Activated T-helper 1 cell treated with anti-CD3 and anti-CD28 coated beads, Interleukin-12 subunit alpha, Interleukin-12 subunit beta, Interleukin-2, Interleukin-4 antibody, amounts not matched to agents 30 ng/mL and 10 ng/mL and 1 ng/mL, durations not matched to agents 14 hours and 24 hours and 36 hours (primary cell): Measurements from ENCODE around the gene AMZ1. TPM values are rescaled to one million over a fixed set of nuclear protein-coding genes. Genes with fewer than 3 reads are reported as not detected.

Source experiments
- DNase-seq: peaks from one replicate; pipeline ENCODE4 v3.0.0; 2021; ENCODE audit warnings: low spot score
- H3K27ac Mint-ChIP-seq: one replicate; pipeline ENCODE4 v1.8.0; 2021; ENCODE audit warnings: mild to moderate bottlenecking, mixed read lengths
- H3K27me3 Mint-ChIP-seq: one replicate; pipeline ENCODE4 v1.8.0; 2022; ENCODE audit warnings: mild to moderate bottlenecking, moderate library complexity, mixed read lengths; ENCODE audit not compliant: insufficient read depth
- H3K36me3 Mint-ChIP-seq: one replicate; pipeline ENCODE4 v1.8.0; 2021; ENCODE audit warnings: low read depth, mixed read lengths
- H3K4me1 Mint-ChIP-seq: one replicate; pipeline ENCODE4 v1.8.0; 2021; ENCODE audit warnings: low read depth, mixed read lengths
- H3K4me3 Mint-ChIP-seq: one replicate; pipeline ENCODE4 v1.8.0; 2021; ENCODE audit warnings: mild to moderate bottlenecking, moderate library complexity, mixed read lengths
- H3K9me3 Mint-ChIP-seq: one replicate; pipeline ENCODE4 v1.8.0; 2021; ENCODE audit warnings: mixed read lengths
- intact Hi-C: fragments of 100-400 bp; cut with micrococcal nuclease; formaldehyde crosslinking; loops from one replicate; pipeline ENCODE4 v1.15.1; 2024
- total RNA-seq: library from RNA; stranded (reverse); gene quantifications from 2 replicates; pipeline ENCODE4 v1.2.3, GENCODE V29; 2022

Gene AMZ1
- total RNA-seq, 1 donor from 2014 or later: 0.05 TPM

DNA sequence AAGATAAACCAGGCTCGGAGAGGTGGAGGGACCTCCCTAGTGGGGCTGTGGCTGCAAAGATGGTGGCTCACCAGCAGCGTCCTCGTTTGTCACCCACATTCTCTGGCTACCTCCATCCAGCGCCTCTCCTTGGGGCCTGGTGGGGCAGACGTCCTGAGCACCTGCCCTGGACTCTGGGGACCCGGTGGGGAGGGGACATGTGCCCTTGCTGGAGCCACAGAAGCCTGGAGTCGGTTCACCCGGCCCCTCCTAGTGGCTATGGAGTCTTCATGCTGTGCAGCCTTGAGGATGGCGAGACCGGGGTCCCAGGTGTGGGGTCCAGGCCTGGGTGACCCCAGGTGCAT, 41.7 kb upstream of the AMZ1 start:
- intact Hi-C loops: no loop called here

DNA sequence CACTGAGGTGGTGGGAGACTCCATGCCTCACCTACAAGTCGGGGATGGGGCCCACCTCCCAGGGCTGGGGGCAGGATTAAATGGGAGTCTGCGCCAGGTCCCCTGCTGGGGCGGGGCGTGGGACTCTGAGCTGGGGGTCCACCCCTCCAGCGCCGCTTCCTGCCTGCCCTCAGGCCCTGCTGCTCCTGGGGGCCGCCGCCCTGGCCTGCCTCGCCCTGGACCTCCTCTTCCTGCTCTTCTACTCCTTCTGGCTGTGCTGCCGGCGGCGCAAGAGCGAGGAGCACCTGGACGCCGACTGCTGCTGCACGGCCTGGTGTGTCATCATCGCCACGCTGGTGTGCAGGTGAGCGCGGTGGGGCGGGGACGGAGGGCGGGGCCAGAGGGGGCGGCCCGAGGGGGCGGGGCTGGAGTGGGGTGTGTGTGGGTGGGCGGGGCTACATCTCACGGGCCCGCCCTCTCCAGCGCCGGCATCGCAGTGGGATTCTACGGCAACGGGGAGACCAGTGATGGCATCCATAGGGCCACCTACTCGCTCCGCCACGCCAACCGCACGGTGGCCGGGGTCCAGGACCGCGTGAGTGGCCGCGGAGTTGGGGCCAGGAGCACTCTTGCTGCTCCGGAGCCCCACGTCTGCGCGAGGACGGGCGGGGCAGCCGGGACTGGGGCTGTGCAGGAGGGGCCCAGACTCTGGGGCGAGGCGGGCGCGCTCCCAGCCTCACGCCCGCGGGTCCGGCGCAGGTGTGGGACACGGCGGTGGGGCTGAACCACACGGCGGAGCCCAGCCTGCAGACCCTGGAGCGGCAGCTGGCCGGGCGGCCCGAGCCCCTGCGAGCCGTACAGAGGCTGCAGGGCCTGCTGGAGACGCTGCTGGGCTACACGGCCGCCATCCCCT, 41.1 kb upstream of the AMZ1 start:
- Mint-ChIP-seq H3K4me1 (peaks cover 11% of the 10 kb centered on the region), H3K27me3 (no peaks in the 10 kb centered on the region), H3K27ac (no peak overlapping the region), H3K9me3 (no peaks in the 10 kb centered on the region), H3K4me3 (no peak overlapping the region), H3K36me3 (no peaks in the 10 kb centered on the region)
- intact Hi-C loops: no loop called here
- DNase-seq: no peak

More for the DNA sequence above, 41.7 kb upstream of the AMZ1 start:
- no peaks in the 10 kb centered on the region for H3K9me3 Mint-ChIP-seq
- DNase-seq: no peak
- no peaks in the 10 kb centered on the region for H3K27me3 Mint-ChIP-seq
- no peak overlapping the region for H3K4me3 Mint-ChIP-seq
- H3K36me3 Mint-ChIP-seq: no peaks in the 10 kb centered on the region
- no peak overlapping the region for H3K27ac Mint-ChIP-seq
- H3K4me1 Mint-ChIP-seq: peaks cover 11% of the 10 kb centered on the region

DNA sequence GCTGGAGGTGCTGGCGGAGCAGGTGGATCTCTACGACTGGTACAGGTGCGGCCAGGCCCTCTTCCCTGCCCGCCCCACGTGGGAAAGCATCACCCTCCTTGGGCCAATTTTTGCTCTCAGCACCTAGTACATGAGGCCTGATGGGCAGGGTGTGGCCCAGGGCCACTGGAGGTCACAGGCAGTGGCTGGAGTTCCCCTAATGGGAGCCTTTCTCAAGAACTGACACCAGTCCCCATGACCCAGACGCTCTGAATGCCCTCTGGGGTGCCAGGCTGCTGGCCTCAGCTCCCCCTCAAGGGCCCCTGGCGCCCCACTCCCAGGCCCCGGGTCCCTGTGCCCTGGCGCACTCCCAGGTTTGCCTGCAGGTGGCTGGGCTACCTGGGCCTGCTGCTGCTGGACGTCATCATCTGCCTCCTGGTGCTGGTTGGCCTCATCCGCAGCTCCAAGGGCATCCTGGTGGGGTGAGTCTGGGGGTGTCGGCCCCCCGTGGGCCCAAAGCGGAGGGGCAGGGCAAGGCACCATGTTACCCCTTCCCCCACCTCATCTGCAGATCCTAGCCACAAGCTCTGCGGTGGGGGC, 40.3 kb upstream of the AMZ1 start:
- Mint-ChIP-seq H3K4me3 (no peak overlapping the region), H3K9me3 (no peaks in the 10 kb centered on the region), H3K27ac (no peak overlapping the region), H3K4me1 (peaks cover 11% of the 10 kb centered on the region), H3K27me3 (no peaks in the 10 kb centered on the region), H3K36me3 (no peaks in the 10 kb centered on the region)
- no peak for DNase-seq
- intact Hi-C loops: no loop called here

DNA sequence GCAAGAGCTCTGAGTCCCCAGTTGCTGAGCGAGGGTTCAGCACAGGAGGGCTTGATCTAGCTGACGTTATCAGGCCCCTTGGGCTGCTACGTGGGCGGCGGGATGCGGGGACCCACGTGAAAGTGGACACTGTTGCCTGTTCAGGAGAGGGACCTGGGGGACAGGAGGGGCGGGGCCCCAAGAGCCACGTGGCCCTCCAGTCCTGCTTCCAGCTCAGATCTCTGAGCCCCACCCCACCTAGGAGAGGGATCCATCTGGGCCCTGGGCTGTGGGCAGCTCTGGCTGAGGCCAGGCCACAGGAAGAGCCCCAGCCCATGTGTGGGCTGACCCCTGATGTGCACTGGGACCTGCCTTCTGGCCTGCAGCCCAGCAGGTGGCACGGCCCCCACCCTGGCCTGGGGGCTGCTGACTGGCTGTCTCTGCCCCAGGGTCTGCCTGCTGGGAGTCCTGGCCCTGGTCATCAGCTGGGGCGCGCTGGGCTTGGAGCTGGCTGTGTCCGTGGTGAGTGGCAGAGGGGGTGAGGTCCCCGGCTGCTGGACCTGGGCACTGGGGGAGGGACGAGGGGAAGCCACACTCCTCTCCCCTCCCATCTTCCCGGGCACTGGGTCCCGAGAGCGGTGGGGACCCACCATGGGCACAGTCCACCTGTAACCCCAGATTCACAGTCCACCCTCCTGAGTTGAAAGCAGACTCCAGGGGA, 38.7 kb upstream of the AMZ1 start:
- DNase-seq: no peak
- Mint-ChIP-seq H3K9me3 (no peaks in the 10 kb centered on the region), H3K27ac (no peak overlapping the region), H3K4me3 (no peak overlapping the region), H3K4me1 (peaks cover 11% of the 10 kb centered on the region), H3K27me3 (no peaks in the 10 kb centered on the region), H3K36me3 (no peaks in the 10 kb centered on the region)
- intact Hi-C loops: no loop called here

DNA sequence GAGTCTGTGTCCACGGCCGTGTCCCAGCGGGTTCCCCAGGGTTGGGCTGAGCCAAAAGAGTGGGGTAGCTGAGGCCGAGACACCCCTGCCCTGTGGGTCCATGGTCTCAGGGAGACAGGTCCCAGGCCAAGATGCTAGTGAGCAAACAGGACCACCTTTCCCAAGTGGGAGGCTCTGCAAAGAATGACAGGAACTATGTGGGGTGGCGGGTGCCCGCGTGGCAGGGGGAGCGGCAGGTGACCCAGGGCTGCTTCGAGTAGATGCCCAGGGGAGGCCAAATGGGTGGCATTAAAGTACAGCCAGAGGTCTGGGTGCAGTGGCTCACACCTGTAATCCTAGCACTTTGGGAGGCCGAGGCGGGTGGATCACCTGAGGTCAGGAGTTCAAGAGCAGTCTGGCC, 38.0 kb upstream of the AMZ1 start:
- no peaks in the 10 kb centered on the region for H3K9me3 Mint-ChIP-seq
- H3K27ac Mint-ChIP-seq: no peak overlapping the region
- H3K36me3 Mint-ChIP-seq: no peaks in the 10 kb centered on the region
- intact Hi-C loops: no loop called here
- H3K27me3 Mint-ChIP-seq: no peaks in the 10 kb centered on the region
- H3K4me3 Mint-ChIP-seq: no peak overlapping the region
- DNase-seq: no peak
- peaks cover 8% of the 10 kb centered on the region for H3K4me1 Mint-ChIP-seq

DNA sequence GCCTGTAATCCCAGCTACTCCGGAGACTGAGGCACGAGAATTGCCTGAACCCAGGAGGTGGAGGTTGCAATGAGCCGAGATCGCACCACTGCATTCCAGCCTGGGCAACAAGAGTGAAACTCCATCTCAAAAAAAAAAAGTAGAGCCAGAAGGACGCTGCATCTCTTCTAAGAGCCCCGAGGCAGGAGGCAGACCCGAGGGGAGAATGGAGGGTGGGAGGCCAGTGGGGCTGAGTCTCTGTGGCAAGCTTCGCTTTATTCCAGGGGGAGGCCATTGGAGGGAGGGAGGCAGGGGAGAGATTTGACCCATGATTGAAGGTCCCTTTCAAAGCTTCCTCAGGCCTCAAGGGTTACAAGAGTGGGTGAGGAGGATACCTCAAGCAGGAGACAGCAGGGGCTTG, 37.6 kb upstream of the AMZ1 start:
- peaks cover 3% of the 10 kb centered on the region for H3K4me1 Mint-ChIP-seq
- intact Hi-C loops: no loop called here
- no peak overlapping the region for H3K27ac Mint-ChIP-seq
- no peaks in the 10 kb centered on the region for H3K36me3 Mint-ChIP-seq
- H3K9me3 Mint-ChIP-seq: no peaks in the 10 kb centered on the region
- no peaks in the 10 kb centered on the region for H3K27me3 Mint-ChIP-seq
- H3K4me3 Mint-ChIP-seq: no peak overlapping the region
- no peak for DNase-seq

DNA sequence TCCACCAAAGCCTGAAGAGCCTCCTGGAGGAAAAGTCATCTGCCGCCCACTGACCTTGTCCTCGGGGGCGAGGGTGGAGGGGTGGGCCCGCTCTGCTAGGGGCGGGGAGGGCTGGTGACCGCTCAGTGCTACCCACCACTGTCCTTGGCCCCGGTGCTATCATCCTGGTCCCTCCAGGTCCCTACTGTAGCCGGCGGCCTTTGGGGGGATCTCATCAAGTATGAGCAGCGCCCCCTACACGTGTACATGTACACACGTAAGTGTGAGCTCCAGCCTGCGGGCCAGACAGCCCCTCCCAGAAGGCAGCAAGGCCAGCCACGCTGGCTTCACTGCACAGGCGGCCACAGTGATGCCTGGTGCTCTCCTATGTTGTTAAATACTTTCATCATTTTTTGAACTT, 36.7 kb upstream of the AMZ1 start:
- no peaks in the 10 kb centered on the region for H3K9me3 Mint-ChIP-seq
- intact Hi-C loops: no loop called here
- no peak overlapping the region for H3K4me3 Mint-ChIP-seq
- H3K36me3 Mint-ChIP-seq: no peaks in the 10 kb centered on the region
- H3K27ac Mint-ChIP-seq: no peak overlapping the region
- no peaks in the 10 kb centered on the region for H3K27me3 Mint-ChIP-seq
- no peaks in the 10 kb centered on the region for H3K4me1 Mint-ChIP-seq
- no peak for DNase-seq

DNA sequence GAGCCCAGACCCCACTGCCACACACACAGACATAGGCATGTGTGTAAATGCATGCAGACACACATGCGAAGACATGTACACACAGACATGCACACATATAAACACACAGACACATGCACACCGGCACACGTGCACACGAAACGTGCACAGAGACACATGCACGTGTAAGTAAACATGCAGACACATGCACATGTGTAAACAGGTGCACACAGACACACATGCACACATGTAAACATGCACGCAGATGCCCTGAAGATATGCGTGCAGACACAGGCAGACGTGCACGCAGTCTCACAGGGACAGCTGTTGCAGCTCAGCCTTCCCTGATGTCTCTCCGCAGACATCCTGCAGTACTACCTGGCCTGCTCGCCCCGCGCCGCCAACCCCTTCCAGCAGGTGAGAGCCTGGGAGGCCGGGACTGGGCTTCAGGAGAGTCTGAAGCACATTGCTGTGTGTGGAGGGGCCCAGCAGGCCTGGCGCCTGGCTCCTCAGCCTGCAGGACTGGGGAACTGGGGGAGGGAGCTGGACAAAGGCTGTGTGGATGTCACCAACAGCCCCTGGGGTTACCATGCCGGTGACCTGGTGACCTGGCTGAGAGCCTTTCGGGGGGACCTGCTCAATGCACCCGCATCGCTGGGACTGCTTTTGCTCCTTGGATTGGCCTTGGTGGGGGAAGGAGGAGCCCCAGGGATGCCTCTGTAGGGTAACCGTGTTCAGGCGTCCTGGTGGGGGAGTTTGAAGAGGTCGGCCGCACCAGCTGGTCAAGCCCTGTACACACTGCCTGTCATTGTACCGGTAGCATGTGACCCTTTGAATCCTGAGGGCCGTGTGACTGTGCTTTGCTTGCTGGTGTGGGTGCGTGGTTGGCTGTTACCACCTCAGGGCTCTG, 35.9 kb upstream of the AMZ1 start:
- Mint-ChIP-seq H3K27ac (no peak overlapping the region), H3K4me3 (no peak overlapping the region), H3K9me3 (no peaks in the 10 kb centered on the region), H3K27me3 (no peaks in the 10 kb centered on the region), H3K4me1 (no peaks in the 10 kb centered on the region), H3K36me3 (no peaks in the 10 kb centered on the region)
- DNase-seq: no peak
- intact Hi-C loops: no loop called here

DNA sequence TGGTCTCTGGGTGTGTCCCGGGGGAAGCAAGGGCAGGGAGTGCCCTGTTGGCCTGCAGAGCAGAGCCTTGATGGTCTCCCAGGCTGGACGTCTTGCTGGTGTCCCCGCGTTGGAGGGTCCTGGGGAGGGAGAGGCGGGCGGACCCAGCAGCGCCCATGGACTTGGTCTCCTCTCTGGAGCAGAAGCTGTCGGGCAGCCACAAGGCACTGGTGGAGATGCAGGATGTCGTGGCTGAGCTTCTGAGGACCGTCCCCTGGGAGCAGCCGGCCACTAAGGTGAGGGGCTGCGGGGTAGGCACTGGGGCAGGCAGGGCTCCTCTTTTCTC, 35.3 kb upstream of the AMZ1 start:
- Mint-ChIP-seq H3K4me3 (no peak overlapping the region), H3K27ac (no peak overlapping the region), H3K27me3 (no peaks in the 10 kb centered on the region), H3K36me3 (no peaks in the 10 kb centered on the region), H3K9me3 (no peaks in the 10 kb centered on the region), H3K4me1 (no peaks in the 10 kb centered on the region)
- intact Hi-C loops: no loop called here
- no peak for DNase-seq

DNA sequence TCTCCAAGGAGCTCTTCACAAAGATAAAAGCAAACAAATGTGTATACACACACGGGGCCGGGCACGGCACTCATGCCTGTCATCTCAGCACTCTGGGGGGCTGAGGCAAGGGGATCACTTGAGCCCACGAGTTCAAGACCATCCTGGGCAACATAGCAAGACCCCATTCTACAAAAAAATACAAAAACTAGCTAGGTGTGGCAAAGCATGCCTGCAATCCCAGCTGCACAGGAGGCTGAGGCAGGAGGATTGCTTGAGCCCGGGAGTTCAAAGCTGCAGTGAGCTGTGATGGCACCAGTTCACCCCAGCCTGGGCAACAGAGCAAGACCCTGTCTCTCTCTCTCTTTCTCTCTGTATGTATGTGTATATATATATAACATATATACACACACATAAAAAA, 33.9 kb upstream of the AMZ1 start:
- no peaks in the 10 kb centered on the region for H3K9me3 Mint-ChIP-seq
- H3K27me3 Mint-ChIP-seq: no peaks in the 10 kb centered on the region
- no peak overlapping the region for H3K4me3 Mint-ChIP-seq
- H3K36me3 Mint-ChIP-seq: no peaks in the 10 kb centered on the region
- no peaks in the 10 kb centered on the region for H3K4me1 Mint-ChIP-seq
- H3K27ac Mint-ChIP-seq: no peak overlapping the region
- DNase-seq: no peak
- intact Hi-C loops: no loop called here

DNA sequence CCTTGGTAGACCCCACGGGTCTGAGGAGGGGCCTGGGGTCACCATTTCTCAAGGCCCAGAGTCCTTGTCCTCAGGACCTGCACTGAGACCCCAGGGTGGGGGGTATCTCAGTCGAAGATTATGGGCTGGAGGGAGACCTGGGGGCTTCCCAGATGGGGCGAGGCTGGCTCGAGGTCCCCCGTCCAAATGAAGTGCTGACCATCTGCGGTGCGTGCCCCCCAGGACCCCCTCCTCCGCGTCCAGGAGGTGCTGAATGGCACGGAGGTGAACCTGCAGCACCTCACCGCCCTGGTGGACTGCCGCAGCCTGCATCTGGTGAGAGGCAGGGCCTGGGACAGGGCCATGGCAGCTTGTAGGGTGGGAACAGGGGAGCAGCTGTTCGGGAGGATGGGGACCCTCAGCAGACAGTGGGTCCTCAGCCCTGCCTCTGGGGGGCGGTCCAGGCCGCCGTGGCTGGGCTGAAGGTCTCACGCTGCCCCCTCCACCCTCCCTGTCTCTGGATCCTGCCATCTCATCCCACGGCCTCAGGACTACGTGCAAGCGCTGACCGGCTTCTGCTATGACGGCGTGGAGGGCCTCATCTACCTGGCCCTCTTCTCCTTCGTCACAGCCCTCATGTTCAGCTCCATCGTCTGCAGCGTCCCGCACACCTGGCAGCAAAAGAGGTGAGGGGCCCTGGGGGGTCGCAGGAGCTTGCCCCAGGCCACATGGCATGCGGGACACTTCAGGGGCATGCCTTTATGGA, 32.0 kb upstream of the AMZ1 start:
- no peak overlapping the region for H3K27ac Mint-ChIP-seq
- intact Hi-C loops: no loop called here

DNA sequence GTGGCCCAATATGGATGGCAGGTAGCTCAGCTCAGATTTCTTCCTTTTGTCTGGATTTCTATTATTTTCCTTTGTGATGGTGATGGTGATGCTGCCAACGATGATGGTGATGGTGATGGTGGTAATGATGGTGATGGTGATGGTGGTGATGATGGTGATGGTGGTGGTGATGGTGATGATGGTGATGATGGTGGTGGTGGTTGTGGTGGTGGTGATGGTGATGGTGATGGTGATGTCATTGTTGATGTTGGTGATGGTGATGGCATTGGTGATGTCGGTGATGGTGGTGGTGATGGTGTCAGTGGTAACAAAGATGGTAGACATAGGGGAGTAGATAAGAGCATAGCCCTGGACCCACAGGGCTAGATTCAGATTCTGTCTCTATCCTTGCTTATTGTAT, 30.8 kb upstream of the AMZ1 start:
- intact Hi-C loops: no loop called here
- Mint-ChIP-seq H3K9me3 (no peaks in the 10 kb centered on the region), H3K27ac (no peak overlapping the region), H3K4me1 (no peaks in the 10 kb centered on the region), H3K36me3 (no peaks in the 10 kb centered on the region), H3K4me3 (no peak overlapping the region), H3K27me3 (no peaks in the 10 kb centered on the region)
- DNase-seq: no peak

More for the DNA sequence above, 32.0 kb upstream of the AMZ1 start:
- DNase-seq: no peak
- no peaks in the 10 kb centered on the region for H3K36me3 Mint-ChIP-seq
- H3K9me3 Mint-ChIP-seq: no peaks in the 10 kb centered on the region
- H3K27me3 Mint-ChIP-seq: no peaks in the 10 kb centered on the region
- no peaks in the 10 kb centered on the region for H3K4me1 Mint-ChIP-seq
- H3K4me3 Mint-ChIP-seq: no peak overlapping the region
